NK-92 treated with Interleukin-12 subunit alpha and Interleukin-12 subunit beta, amount 100 ng/mL, for 24 hours (cell line): ENCODE results near the gene FTSJ3.
"Not testable (repeated sequence)": the region's sequence is repeated elsewhere in the genome, so short reads cannot be mapped to it uniquely, and the experiment has no call there.

ENCODE experiments used
- DNase-seq: peaks from one replicate; lab custom pipeline; 2025; lab: John Stamatoyannopoulos, UW

FTSJ3 gene

DNA sequence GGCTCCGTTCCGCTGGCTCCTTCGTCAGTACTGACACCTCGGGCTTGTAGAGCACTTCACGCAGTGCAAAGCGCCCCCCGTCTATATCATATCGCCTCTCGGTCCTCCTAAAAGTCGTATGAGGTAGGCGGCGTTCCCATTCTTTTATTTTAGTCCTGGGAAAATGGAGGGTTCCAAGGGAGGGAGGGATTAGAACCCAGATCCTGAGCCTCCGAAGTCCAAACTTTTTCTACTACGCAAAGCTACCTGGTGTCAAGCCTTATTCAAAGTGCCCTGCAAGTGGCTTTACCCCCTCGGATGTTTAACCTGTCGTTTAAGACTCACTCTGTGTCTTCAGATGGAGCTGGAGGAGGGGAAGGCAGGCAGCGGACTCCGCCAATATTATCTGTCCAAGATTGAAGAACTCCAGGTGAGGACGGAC, 348 bp upstream of the FTSJ3 start:
- no peak for DNase-seq

DNA sequence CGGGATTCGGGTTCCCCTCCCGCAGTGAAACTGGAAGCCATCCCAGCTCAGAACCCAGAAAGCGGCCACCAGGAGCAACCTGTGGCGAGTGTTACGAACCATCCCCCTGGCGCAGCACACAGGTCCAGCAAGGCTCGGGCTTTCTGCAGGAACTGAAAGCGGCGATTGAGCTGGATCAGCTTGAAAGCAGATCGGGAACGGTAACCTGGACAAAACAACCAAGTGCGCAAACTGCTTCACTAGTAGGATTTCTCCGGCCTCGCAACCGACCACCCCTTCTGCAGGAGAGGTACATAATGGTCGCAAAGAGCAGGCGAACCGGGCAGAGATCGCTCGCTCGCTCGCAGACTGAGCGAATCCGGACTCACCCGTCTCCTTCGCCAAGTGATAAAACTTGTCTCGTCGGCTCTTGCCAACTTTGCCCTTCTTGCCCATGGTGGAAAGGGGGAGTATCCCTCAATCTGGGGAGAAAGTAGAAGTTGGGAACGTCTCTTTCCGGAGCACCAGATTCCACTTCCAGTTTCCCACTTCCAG, 928 bp downstream of the FTSJ3 start:
- no peak for DNase-seq

DNA sequence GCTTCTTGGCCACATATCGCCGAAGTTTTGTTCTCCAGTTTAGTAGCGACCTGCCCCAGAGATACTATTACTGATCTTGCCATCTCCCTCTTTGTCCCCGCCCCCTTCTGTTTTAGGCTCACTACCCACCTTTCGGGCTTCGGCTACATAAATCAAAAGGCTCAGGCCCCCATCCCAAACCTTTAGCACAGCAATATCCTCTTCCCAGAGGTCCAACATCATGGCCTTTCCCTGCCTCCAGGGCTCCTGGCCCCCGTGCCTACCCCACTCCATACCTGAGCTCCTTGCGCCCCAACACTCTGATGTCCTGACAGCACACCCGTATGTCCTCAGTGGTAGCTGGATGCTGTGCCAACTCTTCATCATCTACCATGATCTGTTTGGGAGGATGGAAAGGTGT, 3.1 kb downstream of the FTSJ3 start:
- DNase-seq = no peak

DNA sequence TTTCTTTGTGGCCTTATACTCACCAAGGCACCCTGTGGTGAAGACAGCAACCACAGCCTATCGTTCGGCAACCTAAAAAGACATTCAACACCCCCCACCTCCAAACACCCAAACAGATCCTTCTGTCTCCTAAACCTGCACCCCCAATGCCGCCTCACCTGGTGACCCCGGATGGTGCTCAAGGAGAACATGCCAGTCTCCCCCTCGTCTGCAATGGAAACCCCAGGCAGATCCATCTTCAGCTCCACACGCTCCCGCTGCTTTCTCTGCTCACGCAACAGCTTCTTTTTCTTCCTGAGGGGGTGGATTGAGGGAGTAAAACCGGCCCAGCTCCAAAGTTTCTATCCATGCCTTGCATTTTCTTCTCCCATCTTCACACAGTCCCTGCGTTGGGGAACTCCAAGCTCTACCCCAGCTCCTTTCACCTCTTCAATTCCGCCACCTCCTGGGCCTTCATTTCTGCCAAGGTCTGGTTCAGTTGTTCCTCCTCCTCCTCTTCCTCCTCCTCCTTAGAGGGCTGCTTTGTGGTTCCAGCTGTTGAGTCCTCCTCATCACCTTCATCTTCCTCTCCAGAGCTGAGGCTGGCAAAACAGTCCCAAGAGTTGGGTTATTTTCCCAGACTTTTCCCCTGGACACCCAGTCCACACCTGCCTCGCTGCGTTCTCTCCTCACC, 3.7 kb downstream of the FTSJ3 start:
- no peak for DNase-seq

DNA sequence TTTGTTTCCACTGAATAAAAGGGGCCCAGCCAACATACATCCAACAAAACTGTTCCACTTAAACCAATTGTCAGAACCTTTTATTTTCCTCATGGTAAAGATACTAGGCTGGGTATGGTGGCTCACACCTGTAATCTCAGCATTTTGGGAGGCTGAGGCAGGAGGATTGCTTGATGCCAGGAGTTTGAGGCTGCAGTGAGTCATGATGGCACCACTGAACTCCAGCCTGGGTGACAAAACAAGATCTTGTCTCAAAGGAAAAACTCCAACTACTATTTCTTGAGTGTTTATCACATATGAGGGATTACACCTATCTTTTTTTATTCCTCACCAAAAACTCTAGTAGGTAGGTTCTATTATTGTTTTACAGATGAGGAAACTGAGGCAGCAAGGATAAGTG, 4.9 kb downstream of the FTSJ3 start:
- no peak for DNase-seq

DNA sequence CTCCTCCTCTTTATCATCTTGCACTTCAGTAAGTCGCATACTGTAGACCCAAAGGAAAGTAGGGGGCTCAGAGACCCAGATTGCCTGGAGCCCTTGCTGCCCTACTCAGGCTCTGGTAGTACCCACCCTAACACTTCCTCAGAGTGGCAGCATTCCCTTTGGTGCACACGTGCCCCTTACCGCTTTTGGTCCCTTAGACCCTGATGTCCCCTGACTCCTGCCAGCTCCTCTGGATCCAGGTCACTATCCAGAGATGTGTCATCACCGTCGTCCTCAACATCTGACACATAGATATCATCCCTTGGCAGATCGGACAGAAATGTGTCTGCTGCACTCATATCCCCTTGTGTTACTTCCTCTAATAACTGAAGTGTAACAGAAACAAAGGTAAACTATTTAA, 5.7 kb downstream of the FTSJ3 start:
- no peak for DNase-seq

DNA sequence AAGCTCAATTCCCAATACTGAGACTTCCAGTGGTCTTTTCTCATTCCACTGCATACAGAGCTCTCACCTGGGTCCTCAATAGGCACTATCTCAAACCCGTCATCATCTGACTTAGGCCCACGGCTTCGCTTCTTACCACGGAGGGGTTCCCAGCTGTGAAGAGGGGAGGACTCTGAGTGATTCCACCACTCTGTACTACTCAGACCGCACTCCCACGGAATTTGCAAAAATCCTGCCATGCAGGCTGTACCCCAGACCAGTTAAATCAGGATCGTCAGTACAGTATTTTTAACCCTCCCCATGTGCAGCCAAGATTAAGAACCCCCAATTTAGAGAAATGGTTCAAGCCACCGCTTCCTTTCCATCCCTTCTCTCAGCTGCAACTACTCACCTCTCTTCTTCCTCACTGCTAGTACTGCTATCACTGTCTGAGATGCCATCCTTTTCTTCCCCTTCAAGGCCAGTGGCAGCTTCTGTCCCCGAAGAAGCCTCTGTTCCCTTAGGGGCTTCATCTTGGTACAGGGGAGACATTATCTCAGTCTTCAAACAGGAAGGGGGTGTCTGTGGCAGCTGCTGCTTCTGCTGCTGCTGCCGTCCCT, 6.4 kb downstream of the FTSJ3 start:
- DNase-seq = no peak

DNA sequence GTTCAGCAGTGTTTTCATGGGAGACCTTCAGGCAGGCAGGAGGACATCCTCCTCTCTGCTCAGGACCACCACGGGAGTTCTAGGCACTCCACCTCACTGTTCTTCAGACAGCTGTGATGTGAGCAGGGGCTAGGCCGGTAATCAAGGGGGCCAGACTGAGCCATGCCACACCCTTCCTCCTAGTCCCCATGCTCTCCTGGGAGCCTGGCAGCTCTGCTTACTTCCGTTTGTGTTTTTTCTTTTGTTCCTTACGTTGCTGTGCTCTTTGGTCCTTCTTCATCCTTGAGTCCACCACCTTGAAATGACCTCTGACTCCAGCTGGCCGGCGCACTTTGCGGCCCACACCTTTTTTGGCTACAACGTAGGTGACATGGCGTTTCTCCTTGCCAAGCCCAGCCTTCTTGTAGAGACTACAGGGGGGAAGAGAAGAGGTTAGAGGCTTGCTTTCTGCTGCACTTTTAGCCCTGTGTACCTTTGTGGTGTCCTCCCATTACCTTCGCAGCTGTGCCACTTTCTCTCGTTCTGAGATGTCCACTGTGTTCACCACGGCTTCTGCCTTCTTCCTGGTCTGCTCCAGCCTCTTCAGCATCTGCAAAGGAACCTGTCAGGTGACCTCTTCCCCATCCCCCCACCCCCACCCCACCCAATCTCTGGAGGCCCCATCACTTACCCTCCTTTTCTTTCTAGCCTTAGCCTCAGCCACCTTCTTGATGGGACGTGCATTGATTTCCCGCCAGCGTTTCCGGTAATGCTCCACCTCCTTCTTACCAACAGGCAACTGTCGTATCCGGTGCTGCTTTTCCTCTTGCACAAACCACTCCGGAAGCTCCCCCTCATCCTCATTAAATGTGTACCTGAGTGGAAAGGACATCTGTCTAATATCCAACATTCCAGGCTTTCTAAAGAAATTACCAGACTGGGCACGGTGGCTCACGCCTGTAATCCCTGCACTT, 7.6 kb downstream of the FTSJ3 start:
- no peak for DNase-seq

DNA sequence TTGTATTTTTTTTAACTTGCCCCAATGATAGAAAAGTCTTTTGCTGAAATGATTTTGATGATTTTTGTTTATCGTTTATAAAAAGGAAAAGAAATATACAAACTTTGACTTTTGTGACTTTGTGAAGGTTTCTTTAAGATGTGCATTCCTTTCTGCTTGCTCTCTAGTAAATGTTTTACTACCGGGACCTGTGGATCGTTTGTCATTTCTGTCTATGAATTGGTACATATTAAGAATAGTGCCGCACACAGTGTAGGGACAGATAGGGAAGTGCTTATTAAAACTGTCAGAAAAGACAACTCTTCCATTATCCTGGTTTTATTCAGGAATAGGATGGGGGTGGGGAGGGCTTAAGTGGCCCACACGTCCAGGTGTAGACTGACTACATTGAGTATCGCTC, 8.3 kb downstream of the FTSJ3 start:
- no peak for DNase-seq

DNA sequence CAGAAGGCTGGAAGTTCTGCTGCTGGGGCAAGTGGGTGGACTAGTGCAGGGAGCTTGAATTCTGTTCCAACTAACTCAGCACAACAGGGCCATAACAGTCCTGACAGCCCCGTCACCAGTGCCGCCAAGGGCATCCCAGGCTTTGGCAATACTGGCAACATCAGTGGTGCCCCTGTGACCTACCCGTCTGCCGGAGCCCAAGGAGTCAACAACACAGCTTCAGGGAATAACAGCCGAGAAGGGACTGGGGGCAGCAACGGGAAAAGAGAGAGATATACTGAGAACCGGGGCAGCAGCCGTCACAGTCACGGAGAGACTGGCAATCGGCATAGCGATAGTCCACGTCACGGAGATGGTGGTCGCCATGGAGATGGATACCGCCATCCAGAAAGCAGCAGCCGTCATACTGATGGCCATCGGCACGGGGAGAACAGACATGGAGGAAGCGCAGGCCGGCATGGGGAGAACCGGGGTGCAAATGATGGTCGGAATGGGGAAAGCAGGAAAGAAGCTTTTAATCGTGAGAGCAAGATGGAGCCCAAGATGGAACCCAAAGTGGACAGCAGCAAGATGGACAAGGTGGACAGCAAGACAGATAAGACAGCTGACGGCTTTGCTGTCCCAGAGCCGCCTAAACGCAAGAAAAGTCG, 9.6 kb downstream of the FTSJ3 start:
- DNase-seq = no peak

DNA sequence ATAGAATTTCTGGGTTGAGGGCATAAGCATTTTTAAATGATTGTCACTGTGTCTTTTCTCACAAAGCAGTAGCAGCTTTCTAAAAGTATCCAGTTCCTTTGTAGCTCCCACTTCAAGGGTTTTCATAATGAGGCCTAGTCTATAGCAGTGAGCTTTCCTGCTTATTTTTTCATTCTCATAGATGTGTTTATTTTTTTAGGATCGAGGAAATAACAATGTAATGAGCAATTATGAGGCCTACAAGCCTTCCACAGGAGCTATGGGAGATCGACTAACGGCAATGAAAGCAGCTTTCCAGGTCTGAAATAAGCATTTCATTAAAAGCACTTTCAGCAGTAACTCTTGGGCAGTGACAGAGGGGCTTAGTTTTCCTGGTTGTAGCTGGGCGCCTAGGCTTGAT, 10.8 kb downstream of the FTSJ3 start:
- DNase-seq = no peak

DNA sequence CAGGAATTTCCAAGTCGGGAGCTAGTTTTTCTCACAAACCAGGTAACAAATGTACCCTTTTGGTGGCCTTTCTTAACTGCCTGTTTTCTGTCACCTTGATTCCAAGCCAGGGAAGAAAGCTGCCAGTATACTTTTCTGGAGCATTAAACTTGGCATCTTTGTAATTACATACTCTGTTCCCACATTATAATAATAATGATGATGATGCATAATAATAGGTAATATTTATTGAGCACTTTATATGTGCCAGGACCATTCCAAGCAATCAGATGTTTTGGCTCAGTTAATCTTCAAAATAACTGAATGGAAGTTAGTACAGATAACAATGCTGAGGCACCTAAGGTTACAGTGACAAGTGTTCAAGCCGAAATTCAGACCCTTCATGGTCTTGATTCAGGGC, 11.3 kb downstream of the FTSJ3 start:
- DNase-seq = no peak

DNA sequence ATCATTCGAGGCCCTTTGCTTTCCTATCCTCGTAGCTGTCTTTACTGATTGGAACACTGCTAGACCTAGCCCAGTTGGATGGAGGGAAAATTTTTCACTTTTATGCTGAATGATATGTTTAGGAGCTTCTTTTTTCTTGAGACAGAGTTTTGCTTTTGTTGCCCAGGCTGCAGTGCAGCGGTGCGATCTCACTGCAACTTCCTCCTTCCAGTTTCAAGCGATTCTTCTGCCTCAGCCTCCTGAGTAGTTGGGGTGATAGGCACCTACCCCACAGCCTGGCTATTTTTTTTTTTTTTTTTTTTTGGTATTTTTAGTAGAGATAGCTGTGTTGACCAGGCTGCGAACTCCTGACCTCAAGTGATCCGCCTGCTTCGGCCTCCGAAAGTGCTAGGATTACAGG, 17.5 kb downstream of the FTSJ3 start:
- DNase-seq = no peak

DNA sequence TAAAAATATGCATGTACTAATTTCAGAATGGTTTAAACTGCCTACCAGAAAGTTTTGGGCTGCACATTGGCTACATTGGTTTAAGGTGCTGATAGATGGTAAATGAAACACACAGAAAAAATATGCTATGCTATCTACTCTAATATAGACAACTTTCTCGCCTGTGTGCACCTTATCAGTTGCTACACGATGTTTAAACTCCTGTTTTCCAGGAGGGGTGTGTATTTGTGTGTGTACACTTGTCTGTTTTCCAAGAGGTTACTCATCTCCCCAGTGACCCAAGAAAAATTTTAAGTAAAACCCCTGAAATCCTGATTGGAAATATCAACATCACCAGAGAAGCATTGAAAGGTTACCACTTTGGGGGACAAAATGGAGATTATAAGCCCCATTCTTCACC, 21.9 kb downstream of the FTSJ3 start:
- DNase-seq = no peak

DNA sequence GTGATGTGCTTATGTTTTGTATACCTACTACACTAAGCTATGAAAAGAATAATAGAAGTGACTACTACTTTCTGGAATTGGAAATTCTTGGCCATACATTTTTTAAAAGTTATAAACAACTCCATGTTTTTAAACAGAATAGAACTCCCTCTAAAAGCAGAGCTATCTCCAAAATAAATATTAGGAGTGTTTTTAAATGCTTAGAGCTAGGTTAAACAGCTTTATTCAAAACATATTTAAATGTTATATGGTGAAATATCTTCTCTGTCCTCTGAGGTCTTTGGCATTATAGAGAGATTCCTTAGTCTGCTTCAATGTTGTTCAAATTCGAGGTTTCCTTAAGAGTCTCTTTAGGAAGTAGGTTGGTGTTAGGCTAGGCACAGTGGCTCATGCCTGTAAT, 23.1 kb downstream of the FTSJ3 start:
- DNase-seq = no peak

DNA sequence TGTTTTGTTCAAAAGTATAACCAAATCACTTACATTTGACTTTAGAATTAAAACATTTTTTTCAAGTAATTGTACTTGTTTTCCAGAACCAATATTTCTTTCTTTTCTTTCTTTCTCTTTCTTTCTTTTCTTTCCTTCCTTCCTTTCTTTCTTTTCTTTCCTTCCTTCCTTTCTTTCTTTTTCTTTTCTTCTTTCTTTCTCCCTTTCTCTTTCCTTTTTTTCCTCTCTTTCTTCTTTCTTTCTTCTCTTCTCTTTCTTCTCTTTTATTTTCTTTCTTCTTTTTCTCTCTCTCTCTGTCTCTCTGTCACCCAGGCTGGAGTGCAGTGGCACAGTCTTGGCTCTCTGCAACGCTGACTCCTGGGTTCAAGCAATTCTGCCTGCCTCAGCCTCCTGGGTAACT, 26.7 kb downstream of the FTSJ3 start:
- DNase-seq = no peak

DNA sequence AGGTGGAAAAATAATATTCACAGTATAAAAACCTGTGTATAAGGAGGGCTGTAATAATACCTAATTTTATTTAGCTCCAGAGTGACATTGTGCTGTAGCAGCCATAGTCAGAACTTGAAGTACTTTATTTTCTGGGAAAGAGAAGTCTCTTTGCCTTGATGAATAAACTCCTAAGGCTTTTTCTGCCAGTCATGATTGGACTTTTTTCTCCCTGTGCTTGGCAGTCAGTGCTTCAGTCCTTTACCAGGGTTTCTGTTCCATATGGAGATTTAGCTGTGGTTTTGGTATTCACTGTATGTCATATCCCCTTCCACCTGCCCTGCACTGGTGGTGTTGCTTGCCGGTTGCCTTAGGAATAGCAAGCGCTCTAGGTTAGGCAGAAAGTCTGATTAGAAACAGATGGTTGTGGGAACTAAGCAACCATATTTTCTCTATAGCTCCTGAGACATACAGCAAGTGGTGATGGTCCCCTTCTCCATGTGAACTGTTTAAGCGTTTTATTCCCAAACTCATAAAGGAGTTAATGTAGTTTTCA, 28.8 kb downstream of the FTSJ3 start:
- DNase-seq = no peak

DNA sequence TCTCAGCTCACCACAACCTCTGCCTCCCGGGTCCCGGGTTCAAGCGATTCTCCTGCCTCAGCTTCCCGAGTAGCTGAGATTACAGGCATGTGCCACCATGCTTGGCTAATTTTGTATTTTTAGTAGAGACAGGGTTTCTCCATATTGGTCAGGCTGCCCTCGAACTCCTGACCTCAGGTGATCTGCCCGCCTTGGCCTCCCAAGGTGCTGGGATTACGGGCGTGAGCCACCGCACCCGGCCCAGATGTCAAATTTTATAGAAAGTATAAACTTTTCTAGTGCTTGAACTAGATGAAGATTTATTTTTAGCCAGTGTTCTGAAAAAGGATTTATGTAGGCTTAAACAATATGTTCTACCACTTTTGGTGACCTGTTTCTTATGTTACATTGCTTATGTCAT, 31.1 kb downstream of the FTSJ3 start:
- DNase-seq = not testable (repeated sequence)

DNA sequence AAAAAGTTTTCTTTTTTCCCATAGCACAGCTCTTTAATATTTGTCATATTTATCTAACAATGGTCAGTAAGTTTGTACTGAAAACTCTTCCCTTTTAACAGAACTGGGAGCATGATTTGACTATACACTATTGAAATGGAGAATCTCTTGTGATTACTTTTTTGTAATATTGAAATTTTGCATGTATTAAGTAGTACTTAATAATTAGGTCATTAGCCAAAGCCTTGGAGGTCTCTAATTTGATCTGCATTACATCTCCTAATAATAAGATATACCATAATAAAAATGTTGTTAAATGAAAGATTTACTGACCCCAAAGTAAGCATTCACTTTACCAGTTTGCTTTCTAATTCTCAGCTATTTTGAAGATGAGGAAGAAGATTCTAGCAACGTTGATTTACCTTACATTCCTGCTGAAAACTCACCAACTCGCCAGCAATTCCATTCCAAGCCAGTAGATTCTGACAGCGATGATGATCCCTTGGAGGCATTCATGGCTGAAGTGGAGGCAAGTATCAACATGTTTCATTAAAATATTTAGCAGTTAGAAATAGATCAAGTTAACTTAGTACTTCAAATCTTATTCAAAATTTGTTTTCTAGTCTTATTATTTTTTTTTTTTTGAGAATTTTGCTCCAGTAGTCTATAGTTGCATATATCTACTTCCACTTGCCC, 35.3 kb downstream of the FTSJ3 start:
- no peak for DNase-seq

DNA sequence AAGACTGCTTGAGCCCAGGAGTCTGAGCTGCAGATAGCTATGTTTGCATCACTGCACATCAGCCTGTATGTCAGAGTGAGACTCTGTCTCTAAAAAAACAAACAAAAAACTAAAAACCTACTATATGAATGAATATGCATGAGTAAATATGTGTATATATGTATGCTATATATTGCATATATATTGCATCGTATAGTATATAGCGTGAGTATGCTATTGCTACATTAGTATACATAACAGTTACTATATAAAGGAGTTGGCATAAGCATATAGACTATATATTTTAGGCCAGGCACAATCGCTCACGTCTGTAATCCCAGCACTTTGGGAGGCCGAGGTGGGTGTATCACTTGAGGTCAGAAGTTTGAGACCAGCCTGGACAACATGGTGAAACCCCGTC, 37.4 kb downstream of the FTSJ3 start:
- DNase-seq = no peak

DNA sequence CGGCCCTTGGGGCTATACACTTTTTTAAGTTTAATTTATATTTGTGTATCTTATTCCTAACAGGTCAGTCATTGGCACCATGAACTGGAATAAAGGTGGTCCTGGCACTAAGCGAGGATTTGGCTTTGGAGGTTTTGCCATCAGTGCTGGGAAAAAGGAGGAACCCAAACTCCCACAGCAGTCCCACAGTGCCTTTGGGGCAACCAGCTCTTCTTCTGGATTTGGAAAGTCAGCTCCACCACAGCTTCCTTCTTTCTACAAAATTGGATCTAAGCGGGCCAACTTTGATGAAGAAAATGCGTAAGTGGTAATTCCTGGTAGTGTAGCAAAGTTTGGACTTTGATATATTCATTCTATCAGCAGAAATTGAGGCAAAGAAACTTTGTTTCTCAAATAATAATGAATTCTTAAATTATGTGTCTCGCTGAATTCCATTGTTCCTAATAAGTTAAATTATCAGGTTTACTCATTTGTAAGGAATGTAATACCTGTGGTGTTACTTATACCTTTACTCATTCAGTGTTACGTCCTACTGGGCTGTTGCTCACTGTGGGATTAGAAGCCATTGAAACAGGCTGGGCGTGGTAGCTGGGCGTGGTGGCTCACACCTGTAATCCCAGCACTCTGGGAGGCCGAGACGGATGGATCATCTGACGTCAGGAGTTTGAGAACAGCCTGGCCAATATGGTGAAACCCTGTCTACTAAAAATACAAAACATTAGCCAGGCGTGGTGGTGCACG, 40.3 kb downstream of the FTSJ3 start:
- DNase-seq = no peak
